AG04449 (cell line): Measurements from ENCODE around the gene ABR.

Experiments used
- CTCF ChIA-PET: fragments of 350-600 bp; formaldehyde crosslinking; extraction: SDS; loops from one replicate; lab custom pipeline; 2021; ENCODE audit warnings: antibody characterized with exemption; lab: Yijun Ruan, JAX
- POLR2A ChIA-PET: fragments of 400-600, 350-600 bp; formaldehyde crosslinking; extraction: SDS; loops from one replicate; lab custom pipeline; 2020; ENCODE audit warnings: antibody characterized with exemption, inconsistent platforms; lab: Yijun Ruan, JAX
- DNase-seq: peaks from one replicate; pipeline ENCODE4 v3.0.0-alpha.2; 2010; ENCODE audit warnings: low read depth, low spot score
- H3K4me3 ChIP-seq: 2 replicates; pipeline ENCODE4 v1.5.1; 2011; ENCODE audit warnings: low read depth, mild to moderate bottlenecking, control low read depth, low read length
- CTCF ChIP-seq: IDR thresholded peaks from one replicate; pipeline ENCODE4 v1.5.1; 2011; ENCODE audit warnings: mild to moderate bottlenecking, moderate library complexity, low read length, control low read depth, inconsistent platforms; ENCODE audit not compliant: insufficient read depth; ENCODE audit errors: missing control alignments

The ABR gene

GRCh38 chr17:1083451-1084187, 96.2 kb downstream of the ABR start:
- no peak overlapping the region for H3K4me3 ChIP-seq
- ChIA-PET POLR2A (no interaction called here), CTCF (interaction anchor here (0.8 to 1.3 kb wide), 4 partner anchors 19 to 103 kb away, joined by 3 to 5 read pairs (median 4); no protein-coding TSS in a partner anchor)
- TF ChIP-seq CTCF, result no peak
- DNase-seq, result no peak

GRCh38 chr17:1082579-1082978, 97.2 kb downstream of the ABR start:
- ChIA-PET CTCF (interaction anchor here (1.2 to 1.3 kb wide), 2 partner anchors 26 to 104 kb away, joined by 5 to 6 read pairs; no protein-coding TSS in a partner anchor), POLR2A (no interaction called here)
- DNase-seq, result peak; percentile 14
- no peak for TF ChIP-seq CTCF
- no peak overlapping the region for H3K4me3 ChIP-seq

- H3K4me3 ChIP-seq, result no peak overlapping the region
- no peak for TF ChIP-seq CTCF
- ChIA-PET POLR2A (no interaction called here), CTCF (no interaction called here)
- no peak for DNase-seq
Measured at GRCh38 chr17:1078831-1079561, 100.8 kb downstream of the ABR start.

- ChIA-PET CTCF (interaction anchor here (1.3 kb wide), 1 partner anchor 22 kb away, joined by 9 read pairs; no protein-coding TSS in a partner anchor), POLR2A (no interaction called here)
- TF ChIP-seq CTCF, result no peak
- H3K4me3 ChIP-seq, result no peak overlapping the region
- DNase-seq, result no peak
Measured at GRCh38 chr17:1077986-1078711, 101.6 kb downstream of the ABR start.

GRCh38 chr17:1077581-1077985, 102.2 kb downstream of the ABR start:
- no peak for TF ChIP-seq CTCF
- no peak overlapping the region for H3K4me3 ChIP-seq
- ChIA-PET POLR2A (no interaction called here), CTCF (interaction anchor here (1.3 to 1.7 kb wide), 2 partner anchors 18 to 21 kb away, joined by 3 to 9 read pairs; no protein-coding TSS in a partner anchor)
- no peak for DNase-seq
